Loucy (cell line): ENCODE measurements around the gene CCT7.
A peak's percentile ranks its signal among the peaks of the same experiment; 100 is the strongest.

Experiments
- H2AFZ ChIP-seq: fragments of 200-600 bp; sonication (generic); 2 replicates; pipeline ENCODE4 v1.6.0; 2016; ENCODE audit warnings: antibody characterized with exemption, mild to moderate bottlenecking, low read length, moderate library complexity
- H3F3A ChIP-seq: fragments of 200-600 bp; 2 replicates; pipeline ENCODE4 v1.6.0; 2016; ENCODE audit warnings: antibody characterized with exemption, low read depth, mild to moderate bottlenecking
- H3K27me3 ChIP-seq: fragments of 200-600 bp; sonication (generic); 2 replicates; pipeline ENCODE4 v1.6.1; 2014; ENCODE audit warnings: low read length, mild to moderate bottlenecking; ENCODE audit not compliant: insufficient read depth, poor library complexity, severe bottlenecking
- H3K36me3 ChIP-seq: fragments of 200-600 bp; sonication (generic); 2 replicates; pipeline ENCODE4 v1.6.1; 2016; ENCODE audit warnings: low read length; ENCODE audit not compliant: insufficient read depth
- H3K4me1 ChIP-seq: fragments of 200-600 bp; sonication (generic); 2 replicates; pipeline ENCODE4 v1.5.1; 2014; ENCODE audit warnings: low read length, mild to moderate bottlenecking; ENCODE audit not compliant: insufficient read depth, poor library complexity, severe bottlenecking
- H3K4me2 ChIP-seq: fragments of 200-600 bp; sonication (generic); 2 replicates; pipeline ENCODE4 v1.6.0; 2014; ENCODE audit warnings: antibody characterized with exemption, low read length, low read depth, mild to moderate bottlenecking; ENCODE audit not compliant: poor library complexity, severe bottlenecking
- H3K4me3 ChIP-seq: fragments of 200-600 bp; sonication (generic); 2 replicates; pipeline ENCODE4 v1.5.1; 2014; ENCODE audit warnings: low read length, mild to moderate bottlenecking, mixed read lengths; ENCODE audit not compliant: poor library complexity, severe bottlenecking
- H3K79me2 ChIP-seq: fragments of 200-600 bp; sonication (generic); 2 replicates; pipeline ENCODE4 v1.6.1; 2014; ENCODE audit warnings: low read length; ENCODE audit not compliant: insufficient read depth
- H3K9ac ChIP-seq: fragments of 200-600 bp; sonication (generic); 2 replicates; pipeline ENCODE4 v1.6.0; 2014; ENCODE audit warnings: mild to moderate bottlenecking, low read depth, low read length, moderate library complexity; ENCODE audit not compliant: poor library complexity, severe bottlenecking
- H3K9me2 ChIP-seq: fragments of 200-600 bp; sonication (generic); replicated peaks from 2 replicates; pipeline ENCODE4 v1.6.1; 2016; ENCODE audit warnings: low read depth, low read length, mixed read lengths
- H3K9me3 ChIP-seq: fragments of 200-600 bp; sonication (generic); 2 replicates; pipeline ENCODE4 v1.6.1; 2014; ENCODE audit warnings: mild to moderate bottlenecking, antibody characterized with exemption, low read length, low read depth; ENCODE audit not compliant: insufficient read depth
- H4K20me1 ChIP-seq: fragments of 200-600 bp; sonication (generic); 2 replicates; pipeline ENCODE4 v1.6.0; 2014; ENCODE audit warnings: antibody characterized with exemption, low read length, mild to moderate bottlenecking; ENCODE audit not compliant: insufficient read depth, poor library complexity, severe bottlenecking
- CTCF ChIP-seq: fragments of 200-600 bp; sonication (generic); conservative IDR thresholded peaks from 2 replicates; pipeline ENCODE4 v1.5.1; 2014; ENCODE audit warnings: mild to moderate bottlenecking, antibody characterized with exemption, low read length
- EZH2phosphoT487 ChIP-seq: fragments of 200-600 bp; IDR thresholded peaks from 2 replicates; pipeline ENCODE4 v1.6.1; 2018; ENCODE audit warnings: antibody characterized with exemption, mild to moderate bottlenecking, moderate library complexity, borderline replicate concordance

CCT7 gene

GRCh38 chr2:73259276-73259675 is 25.2 kb downstream of the CCT7 start:
- Histone ChIP-seq H2AFZ (no peak overlapping the region), H3K9me2 (no peaks in the 10 kb centered on the region), H3K9ac (no peak overlapping the region), H3K4me1 (no peaks in the 10 kb centered on the region), H3K4me2 (no peak overlapping the region), H3F3A (no peaks in the 10 kb centered on the region), H3K79me2 (no peaks in the 10 kb centered on the region), H3K27me3 (no peaks in the 10 kb centered on the region), H4K20me1 (no peaks in the 10 kb centered on the region), H3K9me3 (no peaks in the 10 kb centered on the region), H3K4me3 (no peak overlapping the region), H3K36me3 (peaks cover 58% of the 10 kb centered on the region; the same call in 1 of the 2 replicates)
- TF ChIP-seq CTCF (no peak), EZH2phosphoT487 (no peak)

GRCh38 chr2:73259704-73260337 is 25.7 kb downstream of the CCT7 start:
- Histone ChIP-seq H3K27me3 (no peaks in the 10 kb centered on the region), H3K9me3 (no peaks in the 10 kb centered on the region), H3K79me2 (no peaks in the 10 kb centered on the region), H3K9me2 (no peaks in the 10 kb centered on the region), H3K4me1 (no peaks in the 10 kb centered on the region), H4K20me1 (no peaks in the 10 kb centered on the region), H3K4me2 (no peak overlapping the region), H3F3A (no peaks in the 10 kb centered on the region), H3K36me3 (peaks cover 58% of the 10 kb centered on the region; the same call in 1 of the 2 replicates), H3K4me3 (no peak overlapping the region), H2AFZ (no peak overlapping the region), H3K9ac (no peak overlapping the region)
- no peak for TF ChIP-seq EZH2phosphoT487
- no peak for TF ChIP-seq CTCF

- Histone ChIP-seq H3K9ac (no peak overlapping the region), H2AFZ (no peak overlapping the region), H3K79me2 (no peaks in the 10 kb centered on the region), H3K36me3 (peaks cover 56% of the 10 kb centered on the region; the same call in 1 of the 2 replicates), H3F3A (no peaks in the 10 kb centered on the region), H3K4me3 (no peak overlapping the region), H3K9me2 (no peaks in the 10 kb centered on the region), H3K9me3 (no peaks in the 10 kb centered on the region), H3K4me2 (no peak overlapping the region), H3K4me1 (no peaks in the 10 kb centered on the region), H3K27me3 (no peaks in the 10 kb centered on the region), H4K20me1 (no peaks in the 10 kb centered on the region)
- TF ChIP-seq CTCF (peak; percentile 49), EZH2phosphoT487 (no peak)
These were observed 26.4 kb downstream of the CCT7 start for GRCh38 chr2:73260338-73260984.
